Activated CD8-positive, alpha-beta memory T cell treated with anti-CD3 and anti-CD28 coated beads, Interleukin-2, amount 10 ng/mL, durations not matched to agents 7 days and 5 days (primary cell): ENCODE measurements around the gene ESRRB. TPM values are rescaled to one million over a fixed set of nuclear protein-coding genes. Genes with fewer than 3 reads are reported as not detected.
"Not testable (repeated sequence)": the region's sequence is repeated elsewhere in the genome, so short reads cannot be mapped to it uniquely, and the experiment has no call there.

Source experiments
- ATAC-seq: fragments of 150-1000 bp; cut with Tn5 transposase; one replicate; pipeline ENCODE4 v1.10.0; 2021; ENCODE audit warnings: moderate library complexity
- CTCF ChIA-PET: fragments of 350-600 bp; sonication (Branson Sonifier 250); formaldehyde crosslinking; loops from one replicate; lab custom pipeline; 2021; ENCODE audit warnings: antibody characterized with exemption; lab: Charles Lee
- DNase-seq: peaks from one replicate; pipeline ENCODE4 v3.0.0-alpha.2; 2020
- H3K27ac Mint-ChIP-seq: one replicate; pipeline ENCODE4 v1.8.0; 2021; ENCODE audit warnings: mild to moderate bottlenecking, mixed read lengths
- H3K27me3 Mint-ChIP-seq: one replicate; pipeline ENCODE4 v1.8.0; 2021; ENCODE audit warnings: mixed read lengths
- H3K36me3 Mint-ChIP-seq: one replicate; pipeline ENCODE4 v1.8.0; 2021; ENCODE audit warnings: mild to moderate bottlenecking, mixed read lengths
- H3K4me1 Mint-ChIP-seq: one replicate; pipeline ENCODE4 v1.8.0; 2021; ENCODE audit warnings: mixed read lengths
- H3K4me3 Mint-ChIP-seq: one replicate; pipeline ENCODE4 v1.8.0; 2021; ENCODE audit warnings: mild to moderate bottlenecking, moderate library complexity, mixed read lengths
- H3K9me3 Mint-ChIP-seq: one replicate; pipeline ENCODE4 v1.8.0; 2022; ENCODE audit warnings: low read depth, mixed read lengths
- total RNA-seq, 2 experiments: library from RNA; stranded (reverse); gene quantifications; one replicate each; pipeline ENCODE4 v1.2.3, GENCODE V29; 2021

The ESRRB gene
- total RNA-seq, 2 experiments from 2014 or later: not detected

DNA sequence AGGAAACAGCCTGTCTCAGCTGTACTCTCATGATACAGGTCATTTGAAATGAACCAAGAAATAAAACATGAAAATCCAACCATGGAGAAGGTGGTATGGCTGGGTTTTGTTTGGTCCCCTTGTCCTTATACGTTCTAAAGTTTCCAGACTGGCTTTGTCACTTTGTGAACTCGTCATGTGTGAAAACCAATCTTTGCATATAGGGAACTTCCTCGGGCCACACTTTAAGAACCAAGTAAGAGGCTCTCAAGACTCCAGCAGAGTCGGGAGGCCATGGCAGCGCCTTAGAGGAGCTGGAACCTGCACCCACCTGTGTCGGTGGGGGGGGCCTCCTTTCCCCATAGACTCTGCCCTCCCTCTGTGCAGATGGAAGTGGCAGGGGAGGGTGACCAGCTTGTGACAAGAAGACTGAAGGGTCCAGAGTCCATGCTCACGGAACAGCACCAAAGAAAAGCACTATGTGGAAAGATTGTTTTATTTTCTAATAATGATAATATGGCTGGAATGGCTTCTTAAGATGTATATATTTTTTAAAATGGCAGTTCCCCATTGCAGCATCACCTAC lies 125.3 kb downstream of the ESRRB start:
- Mint-ChIP-seq H3K27ac (no peak overlapping the region), H3K36me3 (no peaks in the 10 kb centered on the region), H3K27me3 (peaks cover 2% of the 10 kb centered on the region), H3K9me3 (no peaks in the 10 kb centered on the region), H3K4me1 (no peaks in the 10 kb centered on the region), H3K4me3 (no peak overlapping the region)
- CTCF ChIA-PET: no interaction called here
- no peak for ATAC-seq
- DNase-seq: no peak

DNA sequence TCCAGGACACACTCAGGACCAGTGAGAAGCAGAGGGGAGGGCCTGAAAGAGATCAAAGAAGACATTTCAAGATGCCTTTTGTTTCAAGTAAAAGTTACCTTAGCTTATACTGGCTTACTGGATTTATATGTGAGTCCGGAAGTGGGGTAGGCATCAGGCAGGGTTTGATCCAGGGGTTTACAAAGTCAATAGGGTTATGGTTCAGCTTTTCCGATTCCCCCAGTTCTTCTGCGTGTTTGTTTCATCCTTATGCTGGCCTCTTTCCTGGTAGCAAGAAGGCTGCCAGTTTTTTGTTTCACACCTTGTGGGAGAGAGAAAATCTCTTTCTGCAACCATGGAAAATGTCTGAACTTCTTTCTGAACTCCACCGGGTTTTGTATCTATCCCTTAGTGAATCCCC lies 126.3 kb downstream of the ESRRB start:
- Mint-ChIP-seq H3K4me1 (no peaks in the 10 kb centered on the region), H3K36me3 (no peaks in the 10 kb centered on the region), H3K27ac (no peak overlapping the region), H3K9me3 (no peaks in the 10 kb centered on the region), H3K4me3 (no peak overlapping the region), H3K27me3 (peaks cover 5% of the 10 kb centered on the region)
- CTCF ChIA-PET: no interaction called here
- no peak for ATAC-seq
- DNase-seq: no peak

DNA sequence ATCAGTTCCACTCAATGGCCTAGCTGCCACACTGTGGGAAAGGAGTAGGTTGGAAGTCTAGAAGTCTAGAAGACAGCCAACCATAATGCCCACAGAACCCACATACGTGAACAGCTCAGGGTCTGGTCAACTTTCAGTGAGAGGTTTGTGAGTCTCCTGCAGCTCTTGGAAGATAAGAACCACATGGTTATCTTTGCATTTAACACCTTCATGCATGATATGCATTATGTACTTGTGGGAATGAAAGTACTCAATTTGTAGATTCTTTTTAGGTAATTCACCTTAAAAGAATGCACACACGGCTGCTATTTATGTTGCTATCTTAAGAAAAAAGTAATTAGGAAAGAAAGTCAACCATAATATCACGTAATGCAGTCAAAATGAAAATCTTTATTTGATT lies 126.7 kb downstream of the ESRRB start:
- ATAC-seq (no peak), DNase-seq (no peak)
- no peak overlapping the region for H3K4me3 Mint-ChIP-seq

DNA sequence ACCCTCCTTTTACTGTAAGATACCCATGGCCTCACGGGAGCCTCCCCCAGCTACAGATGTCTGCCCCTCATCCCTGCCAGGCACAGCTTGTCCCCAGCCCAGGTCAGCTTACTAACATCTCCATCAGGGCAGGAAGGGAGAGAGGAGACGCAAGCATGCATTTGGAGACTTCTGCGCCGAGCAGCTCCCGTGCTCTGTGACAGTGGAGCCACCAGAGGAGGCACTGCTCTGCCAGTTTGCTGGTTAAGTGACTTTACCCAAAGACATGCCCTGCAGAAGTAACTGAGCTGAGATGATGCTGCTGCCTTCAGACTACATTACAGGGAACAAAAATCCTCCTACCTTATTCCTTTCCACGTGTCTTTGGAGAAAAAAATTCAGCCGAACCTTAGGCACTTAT lies 133.4 kb downstream of the ESRRB start:
- DNase-seq: no peak

More for the DNA sequence above, 126.7 kb downstream of the ESRRB start:
- Mint-ChIP-seq H3K4me1 (no peaks in the 10 kb centered on the region), H3K27me3 (peaks cover 5% of the 10 kb centered on the region), H3K27ac (no peak overlapping the region), H3K36me3 (no peaks in the 10 kb centered on the region), H3K9me3 (no peaks in the 10 kb centered on the region)
- CTCF ChIA-PET: interaction anchor here (0.7 kb wide), 1 partner anchor 535 kb away, joined by 3 read pairs; no protein-coding TSS in a partner anchor

DNA sequence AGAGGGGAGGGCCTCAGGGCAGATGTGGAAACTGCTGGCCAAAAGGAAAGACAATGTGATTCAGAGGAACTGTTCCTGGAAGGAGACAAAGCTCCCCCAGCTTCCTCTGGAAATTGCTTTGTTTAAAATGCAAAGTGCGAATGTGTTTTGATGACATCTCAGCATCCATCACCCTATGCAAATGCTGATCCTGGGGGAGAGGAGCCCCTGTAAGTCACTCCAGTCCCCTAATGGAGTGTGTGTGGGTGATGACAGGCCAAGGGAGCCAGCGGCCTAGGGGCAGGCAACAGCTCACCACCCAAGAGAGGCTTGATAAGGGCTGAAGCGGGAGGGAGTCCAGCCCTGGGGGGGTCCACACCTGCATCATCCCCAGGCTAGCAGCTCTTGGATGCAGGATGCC lies 134.2 kb downstream of the ESRRB start:
- no peak overlapping the region for H3K27ac Mint-ChIP-seq
- H3K36me3 Mint-ChIP-seq: no peaks in the 10 kb centered on the region
- no peak overlapping the region for H3K4me3 Mint-ChIP-seq
- H3K9me3 Mint-ChIP-seq: no peaks in the 10 kb centered on the region
- no peak for DNase-seq
- peaks cover 22% of the 10 kb centered on the region for H3K27me3 Mint-ChIP-seq
- no peaks in the 10 kb centered on the region for H3K4me1 Mint-ChIP-seq
- no peak for ATAC-seq
- CTCF ChIA-PET: no interaction called here

More for the DNA sequence above, 133.4 kb downstream of the ESRRB start:
- ATAC-seq: no peak
- H3K4me1 Mint-ChIP-seq: no peaks in the 10 kb centered on the region
- H3K4me3 Mint-ChIP-seq: no peak overlapping the region
- H3K36me3 Mint-ChIP-seq: no peaks in the 10 kb centered on the region
- no peaks in the 10 kb centered on the region for H3K9me3 Mint-ChIP-seq
- no peak overlapping the region for H3K27ac Mint-ChIP-seq
- H3K27me3 Mint-ChIP-seq: peaks cover 22% of the 10 kb centered on the region
- CTCF ChIA-PET: no interaction called here

DNA sequence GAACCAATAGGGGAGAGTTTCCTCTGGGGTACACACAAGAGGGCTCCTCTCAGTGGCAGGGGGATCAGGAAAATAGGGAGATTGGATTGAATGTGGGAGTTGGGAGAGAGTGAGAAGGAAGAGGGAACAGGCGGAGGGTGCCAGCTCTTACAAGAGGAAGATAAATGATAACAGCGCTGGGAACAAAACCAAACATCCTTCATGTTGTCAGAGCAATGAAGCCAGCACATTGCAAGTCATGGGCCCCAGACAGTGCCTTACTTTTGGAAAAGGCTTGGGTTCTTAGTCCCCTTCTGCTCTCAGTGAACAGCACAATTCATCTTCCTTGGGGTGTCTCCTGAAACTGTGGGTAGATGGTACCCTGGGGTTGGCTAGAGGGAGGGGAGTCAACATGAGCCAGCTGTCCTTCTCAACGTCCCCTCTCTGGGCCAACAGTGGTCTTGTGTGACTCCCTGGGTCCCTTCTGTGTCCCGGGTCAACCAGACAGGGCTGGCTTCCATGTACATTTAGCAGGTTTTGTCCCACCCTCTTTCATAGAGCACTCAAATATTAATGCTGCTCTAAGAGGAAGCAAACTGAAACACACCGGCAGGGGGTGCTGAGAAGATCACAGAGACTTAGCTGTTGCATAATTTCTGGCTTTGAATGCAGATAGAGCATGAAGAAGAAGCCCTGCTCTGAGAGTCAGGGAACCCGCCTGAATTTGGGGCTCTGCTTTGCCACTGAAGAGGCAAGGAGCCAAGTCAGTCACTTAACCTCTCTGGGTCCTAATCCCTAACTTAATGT lies 138.5 kb downstream of the ESRRB start:
- no peak for DNase-seq

DNA sequence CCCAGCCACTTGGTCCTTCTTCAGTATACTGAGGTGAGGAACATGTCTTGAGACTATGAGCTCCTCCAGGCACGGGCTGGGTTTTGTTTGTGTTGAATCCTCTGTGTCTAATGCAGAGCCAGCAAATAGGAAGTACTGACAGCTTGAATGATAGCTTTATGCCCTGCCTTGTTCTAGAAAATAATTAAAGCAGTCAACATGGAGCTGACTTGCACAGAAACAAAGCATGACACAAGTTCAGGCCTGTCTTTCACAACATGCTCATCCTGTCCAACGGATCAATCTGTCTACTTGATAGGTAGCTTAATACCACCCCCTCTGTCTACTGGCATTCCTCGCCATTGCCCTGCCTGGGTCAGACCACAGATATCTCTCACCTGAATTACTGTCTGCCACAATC lies 140.9 kb downstream of the ESRRB start:
- no peak for ATAC-seq
- Mint-ChIP-seq H3K36me3 (no peaks in the 10 kb centered on the region), H3K4me3 (no peak overlapping the region), H3K27ac (no peak overlapping the region), H3K27me3 (peaks cover 17% of the 10 kb centered on the region), H3K9me3 (no peaks in the 10 kb centered on the region), H3K4me1 (no peaks in the 10 kb centered on the region)
- DNase-seq: no peak
- CTCF ChIA-PET: no interaction called here

More for the DNA sequence above, 138.5 kb downstream of the ESRRB start:
- Mint-ChIP-seq H3K36me3 (no peaks in the 10 kb centered on the region), H3K27ac (no peak overlapping the region), H3K9me3 (no peaks in the 10 kb centered on the region), H3K4me3 (no peak overlapping the region), H3K4me1 (no peaks in the 10 kb centered on the region), H3K27me3 (peaks cover 17% of the 10 kb centered on the region)
- ATAC-seq: no peak
- CTCF ChIA-PET: no interaction called here

DNA sequence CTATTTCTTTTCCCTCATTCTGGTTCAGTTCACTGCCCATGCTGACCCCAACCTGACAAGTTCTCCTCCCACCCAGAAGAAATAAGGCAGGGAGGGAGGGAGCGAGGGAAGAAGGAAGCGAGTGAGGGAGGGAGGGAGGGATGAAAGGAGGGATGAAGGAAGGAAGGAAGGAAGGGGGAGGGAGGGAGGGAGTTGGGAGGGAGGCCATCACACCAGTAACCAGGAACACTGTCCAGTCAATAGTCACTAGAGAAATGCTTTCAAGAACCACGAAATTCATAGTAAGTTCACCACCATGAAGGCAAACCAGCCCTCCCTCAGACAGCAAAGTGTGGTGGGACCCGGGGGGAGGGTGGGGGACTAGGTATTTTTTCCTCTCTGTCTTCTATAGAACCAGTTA lies 142.4 kb downstream of the ESRRB start:
- ATAC-seq (no peak), DNase-seq (no peak)
- no peaks in the 10 kb centered on the region for H3K9me3 Mint-ChIP-seq
- no peak overlapping the region for H3K4me3 Mint-ChIP-seq
- no peak overlapping the region for H3K27ac Mint-ChIP-seq
- H3K36me3 Mint-ChIP-seq: no peaks in the 10 kb centered on the region
- peaks cover 20% of the 10 kb centered on the region for H3K27me3 Mint-ChIP-seq
- CTCF ChIA-PET: no interaction called here
- no peaks in the 10 kb centered on the region for H3K4me1 Mint-ChIP-seq

DNA sequence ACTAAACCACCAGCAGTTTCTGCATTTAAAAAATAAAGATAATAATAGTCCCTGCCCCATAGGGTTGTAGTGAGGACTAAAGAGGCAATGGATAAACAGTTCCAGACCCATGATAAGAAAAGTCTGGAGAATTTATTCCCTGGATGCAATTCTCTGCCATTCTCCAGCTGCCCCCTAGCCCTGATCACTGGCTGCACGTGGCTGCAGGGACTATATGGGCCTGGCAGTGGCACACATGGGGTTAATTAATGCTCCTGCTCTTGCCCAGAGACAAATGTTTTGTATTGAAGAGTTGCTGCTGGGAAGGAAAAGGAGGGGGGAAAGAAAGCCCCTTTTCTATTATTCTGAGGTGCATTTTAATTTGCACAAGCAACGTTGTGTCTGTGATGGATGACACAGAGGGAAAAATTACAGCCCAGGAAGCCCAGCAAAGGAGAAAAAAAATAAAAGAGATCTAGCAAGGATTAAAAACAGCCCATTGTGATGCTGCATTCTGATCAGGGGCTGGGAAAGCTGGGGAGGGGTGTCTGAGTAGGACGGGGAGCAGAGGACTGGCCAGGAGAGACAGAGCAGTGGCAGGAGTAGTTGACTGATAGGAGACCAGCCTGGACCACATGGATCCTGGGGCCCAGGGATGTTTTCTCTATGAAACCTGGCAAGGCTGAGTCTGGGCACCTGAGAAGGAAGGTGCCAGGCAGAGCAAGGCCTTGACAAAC lies 149.3 kb downstream of the ESRRB start:
- H3K36me3 Mint-ChIP-seq: no peaks in the 10 kb centered on the region
- no peak for ATAC-seq
- no peak for DNase-seq
- no peak overlapping the region for H3K4me3 Mint-ChIP-seq
- no peak overlapping the region for H3K27ac Mint-ChIP-seq
- CTCF ChIA-PET: no interaction called here
- H3K9me3 Mint-ChIP-seq: no peaks in the 10 kb centered on the region
- no peaks in the 10 kb centered on the region for H3K4me1 Mint-ChIP-seq
- peaks cover 12% of the 10 kb centered on the region for H3K27me3 Mint-ChIP-seq

DNA sequence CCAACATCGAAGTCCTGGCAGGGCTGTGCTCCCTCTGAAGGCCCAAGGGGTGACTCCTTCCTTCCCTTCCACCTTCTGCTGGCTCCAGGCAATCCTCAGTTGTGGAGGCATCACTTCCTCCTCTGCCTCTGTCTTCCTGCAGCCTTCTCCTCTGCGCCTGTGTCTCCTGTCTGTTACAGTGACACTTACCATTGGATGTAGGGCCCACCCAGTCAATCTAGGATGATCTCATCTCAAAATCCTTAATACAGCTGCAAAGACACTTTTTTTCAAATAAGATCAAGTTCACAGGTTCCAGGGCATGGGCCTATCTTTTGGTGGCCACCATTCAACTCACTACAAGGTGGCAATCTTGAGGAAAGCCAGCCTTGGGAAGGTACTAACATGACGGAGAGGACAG lies 155.1 kb downstream of the ESRRB start:
- Mint-ChIP-seq H3K4me3 (no peak overlapping the region), H3K4me1 (no peaks in the 10 kb centered on the region), H3K9me3 (no peaks in the 10 kb centered on the region), H3K27ac (no peak overlapping the region), H3K27me3 (no peaks in the 10 kb centered on the region), H3K36me3 (no peaks in the 10 kb centered on the region)
- CTCF ChIA-PET: interaction anchor here (0.7 kb wide), 1 partner anchor 143 kb away, joined by 3 read pairs; no protein-coding TSS in a partner anchor
- ATAC-seq (no peak), DNase-seq (no peak)

DNA sequence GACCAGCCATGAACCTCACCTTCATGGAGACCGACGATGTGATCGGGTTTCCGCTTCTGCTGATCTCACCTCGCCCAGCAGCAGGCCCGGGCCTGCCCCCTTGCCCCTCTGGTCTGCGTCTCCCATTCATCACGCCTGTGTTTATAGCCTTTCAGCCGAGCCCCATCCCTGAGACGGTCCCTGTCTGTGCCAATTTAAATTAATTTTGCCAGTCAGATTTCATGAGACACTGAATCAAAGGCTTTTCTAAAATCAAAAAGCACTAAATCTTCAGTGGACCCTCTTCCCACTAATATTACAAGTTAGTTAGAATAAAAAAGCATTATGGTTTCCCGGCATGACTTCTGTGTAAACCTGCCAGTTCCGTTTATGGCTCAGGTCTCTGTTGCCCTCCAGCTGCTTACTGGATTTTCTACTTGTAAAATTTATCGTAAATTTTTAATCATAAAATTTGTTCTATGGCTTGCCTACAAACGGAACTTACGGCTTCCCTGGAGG lies 155.9 kb downstream of the ESRRB start:
- Mint-ChIP-seq H3K27ac (no peak overlapping the region), H3K4me1 (no peaks in the 10 kb centered on the region), H3K9me3 (no peaks in the 10 kb centered on the region), H3K4me3 (no peak overlapping the region), H3K36me3 (no peaks in the 10 kb centered on the region), H3K27me3 (no peaks in the 10 kb centered on the region)
- ATAC-seq (no peak), DNase-seq (no peak)
- CTCF ChIA-PET: no interaction called here

DNA sequence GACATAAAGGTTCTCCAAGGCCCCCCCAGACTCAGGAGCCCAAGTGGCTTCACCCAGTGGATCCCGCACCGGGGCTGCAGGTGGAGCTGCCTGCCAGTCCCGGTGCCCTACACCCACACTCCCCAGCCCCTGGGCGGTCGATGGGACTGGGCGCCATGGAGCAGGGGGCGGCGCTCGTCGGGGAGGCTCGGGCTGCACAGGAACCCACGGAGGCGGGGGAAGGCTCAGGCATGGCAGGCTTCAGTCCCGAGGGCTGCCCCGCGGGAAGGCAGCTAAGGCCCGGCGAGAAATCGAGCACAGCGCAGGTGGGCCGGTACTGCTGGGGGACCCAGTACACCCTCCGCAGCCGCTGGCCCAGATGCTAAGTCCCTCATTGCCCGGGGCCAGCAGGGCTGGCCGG lies 160.7 kb downstream of the ESRRB start:
- DNase-seq, H3K36me3 Mint-ChIP-seq, ATAC-seq: not testable (repeated sequence)

DNA sequence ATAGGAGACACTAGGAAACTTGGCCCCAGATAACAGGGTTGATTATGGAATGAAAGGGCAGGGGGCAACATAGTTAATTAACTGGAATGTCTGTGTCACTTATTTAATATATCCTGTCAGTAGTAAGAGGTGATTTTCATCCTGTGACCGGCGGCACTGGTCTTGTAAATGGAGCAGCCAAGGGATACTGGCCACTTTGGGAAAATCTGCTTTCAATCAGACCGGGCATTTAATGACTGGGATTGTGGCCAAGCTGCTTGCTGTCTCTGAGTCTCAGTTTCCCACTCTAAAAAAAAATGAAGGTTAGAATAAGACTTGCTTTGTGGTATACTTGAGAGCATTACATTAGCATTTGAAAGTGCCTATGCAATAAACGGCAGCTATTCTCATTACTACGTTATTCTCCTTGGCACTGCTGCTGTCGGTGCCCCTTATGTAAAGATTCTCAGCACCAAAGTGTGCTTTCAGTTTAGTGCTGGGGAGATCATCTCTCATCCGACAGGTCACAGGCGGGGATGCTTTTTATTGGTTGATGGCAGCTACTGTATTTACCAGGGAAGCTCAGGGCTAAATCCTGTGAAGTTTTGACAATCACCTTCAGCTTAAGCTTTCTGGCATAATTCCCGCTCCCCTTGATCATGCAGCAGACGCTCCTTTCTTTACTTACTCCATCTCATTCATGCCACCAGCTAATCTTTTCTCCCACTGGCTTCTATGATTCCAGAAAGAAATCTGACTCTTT lies 162.1 kb downstream of the ESRRB start:
- Mint-ChIP-seq H3K4me1 (no peaks in the 10 kb centered on the region), H3K27ac (no peak overlapping the region), H3K9me3 (no peaks in the 10 kb centered on the region), H3K27me3 (peaks cover 8% of the 10 kb centered on the region), H3K36me3 (no peaks in the 10 kb centered on the region), H3K4me3 (no peak overlapping the region)
- CTCF ChIA-PET: no interaction called here
- DNase-seq: no peak
- ATAC-seq: no peak

More for the DNA sequence above, 160.7 kb downstream of the ESRRB start:
- H3K4me3 Mint-ChIP-seq, H3K4me1 Mint-ChIP-seq, CTCF ChIA-PET, H3K9me3 Mint-ChIP-seq, H3K27me3 Mint-ChIP-seq, H3K27ac Mint-ChIP-seq: not testable (repeated sequence)
